Keratinocyte (primary cell): ENCODE measurements around the gene LARGE1. TPM values are rescaled to one million over a fixed set of nuclear protein-coding genes. Genes with fewer than 3 reads are reported as not detected.

ENCODE experiments used
- DNase-seq: peaks from one replicate; pipeline ENCODE4 v3.0.0-alpha.2; 2011; ENCODE audit warnings: low read depth, missing footprints, low spot score
- FAIRE-seq: peaks from 2 replicates; lab custom pipeline; 2011; peaks lifted over from hg19 to GRCh38; lab: Jason Lieb, UNC
- H2AFZ ChIP-seq: 2 replicates; pipeline ENCODE4 v1.6.0; 2012; ENCODE audit warnings: low read length, control low read depth, inconsistent platforms; ENCODE audit not compliant: control insufficient read depth
- H3K27ac ChIP-seq: 2 replicates; pipeline ENCODE4 v1.5.1; 2011; ENCODE audit warnings: low read length; ENCODE audit not compliant: control insufficient read depth, insufficient read depth
- H3K27me3 ChIP-seq: 3 replicates; pipeline ENCODE4 v1.6.0; 2011; ENCODE audit warnings: low read length; ENCODE audit not compliant: control insufficient read depth, insufficient read depth; ENCODE audit errors: extremely low read depth
- H3K36me3 ChIP-seq, 2 experiments: 2 replicates in 1 of 2; 3 replicates in 1 of 2; pipeline ENCODE4 v1.5.1; 2011; ENCODE audit warnings: low read length in 2 of 2, mild to moderate bottlenecking in 1 of 2; ENCODE audit not compliant: control insufficient read depth in 2 of 2, insufficient read depth in 2 of 2; ENCODE audit errors: extremely low read depth in 1 of 2
- H3K4me1 ChIP-seq: 3 replicates; pipeline ENCODE4 v1.5.1; 2011; ENCODE audit warnings: low read length; ENCODE audit not compliant: control insufficient read depth, insufficient read depth; ENCODE audit errors: extremely low read depth
- H3K4me2 ChIP-seq: 3 replicates; pipeline ENCODE4 v1.6.0; 2011; ENCODE audit warnings: low read depth, low read length; ENCODE audit not compliant: control insufficient read depth, insufficient read depth; ENCODE audit errors: extremely low read depth
- H3K4me3 ChIP-seq, 3 experiments: fragments of 200-600 bp in 1 of 3; sonication (generic) in 1 of 3; 2 replicates in 2 of 3; 3 replicates in 1 of 3; pipeline ENCODE4 v1.5.1; 2011 to 2016; ENCODE audit warnings: low read length in 3 of 3, mild to moderate bottlenecking in 3 of 3, control low read depth in 2 of 3, inconsistent platforms in 1 of 3, low read depth in 1 of 3, mixed read lengths in 1 of 3, mixed run types in 1 of 3, moderate library complexity in 1 of 3; ENCODE audit not compliant: control insufficient read depth in 2 of 3, insufficient read depth in 2 of 3; ENCODE audit errors: extremely low read depth in 1 of 3
- H3K79me2 ChIP-seq: 2 replicates; pipeline ENCODE4 v1.6.0; 2012; ENCODE audit warnings: low read length; ENCODE audit not compliant: control insufficient read depth, insufficient read depth
- H3K9ac ChIP-seq: 3 replicates; pipeline ENCODE4 v1.6.0; 2011; ENCODE audit warnings: low read length; ENCODE audit not compliant: control insufficient read depth, insufficient read depth; ENCODE audit errors: extremely low read depth
- H3K9me1 ChIP-seq: 3 replicates; pipeline ENCODE4 v1.6.0; 2011; ENCODE audit warnings: low read length; ENCODE audit not compliant: control insufficient read depth, insufficient read depth; ENCODE audit errors: extremely low read depth
- H3K9me3 ChIP-seq: 2 replicates; pipeline ENCODE4 v1.5.1; 2012; ENCODE audit warnings: low read depth, low read length; ENCODE audit not compliant: control insufficient read depth
- H4K20me1 ChIP-seq: 3 replicates; pipeline ENCODE4 v1.6.0; 2011; ENCODE audit warnings: low read length; ENCODE audit not compliant: control insufficient read depth, insufficient read depth; ENCODE audit errors: extremely low read depth
- EZH2 ChIP-seq: IDR thresholded peaks from one replicate; pipeline ENCODE4 v1.6.1; 2012; ENCODE audit warnings: inconsistent platforms, mild to moderate bottlenecking, low read length, moderate library complexity
- dilution Hi-C: fragments of 300-500 bp; cut with MboI; formaldehyde crosslinking; loops from one replicate; pipeline ENCODE4 v1.7.0; 2020; ENCODE audit warnings: low sequenced_read_pairs; ENCODE audit not compliant: extremely low pct_ligation_motif_present
- polyA plus RNA-seq, 5 experiments: library from polyadenylated mRNA; depleted of rRNA in 3 of 5; stranded (reverse) in 3 of 5; stranded (forward) in 1 of 5; unstranded in 1 of 5; fragments of >200 nt; gene quantifications; 1 replicate in 1 of 5; 2 replicates in 3 of 5; 3 replicates in 1 of 5; pipeline versions ENCODE4 v1.2.1 to v1.2.3, GENCODE V29; 2011 to 2012; ENCODE audit warnings: missing spikeins in 2 of 5, low read depth in 1 of 5, low replicate concordance in 1 of 5
- TF ChIP-seq, protein P1 (sequence below), 3 experiments: IDR thresholded peaks in 1 of 3; conservative IDR thresholded peaks in 1 of 3; optimal IDR thresholded peaks in 1 of 3; 2 replicates in 2 of 3; 3 replicates in 1 of 3; pipeline versions ENCODE3 to v1.5.1; 2011; ENCODE audit warnings: low read length in 3 of 3, mild to moderate bottlenecking in 3 of 3, moderate library complexity in 2 of 3, control low read depth in 1 of 3, inconsistent platforms in 1 of 3; ENCODE audit not compliant: insufficient read depth in 2 of 3; ENCODE audit errors: extremely low read depth in 1 of 3

LARGE1 gene
- polyA plus RNA-seq, 1 donor (not counting 4 experiments of a cell fraction or from before 2014, with no cell fraction given), result 4.5 TPM

- Histone ChIP-seq H2AFZ (no peak overlapping the region), H3K79me2 (no peaks in the 10 kb centered on the region), H3K27ac (no peak overlapping the region), H3K4me1 (no peaks in the 10 kb centered on the region), H3K9me3 (no peaks in the 10 kb centered on the region), H4K20me1 (no peaks in the 10 kb centered on the region), H3K4me2 (no peak overlapping the region), H3K4me3 (no peak overlapping the region), H3K9ac (no peak overlapping the region), H3K9me1 (no peaks in the 10 kb centered on the region), H3K27me3 (no peaks in the 10 kb centered on the region), H3K36me3 (no peaks in the 10 kb centered on the region)
- FAIRE-seq (no peak), DNase-seq (no peak)
- dilution Hi-C loops, result no loop called here
- no peak for TF ChIP-seq EZH2
- TF ChIP-seq, protein P1, sequence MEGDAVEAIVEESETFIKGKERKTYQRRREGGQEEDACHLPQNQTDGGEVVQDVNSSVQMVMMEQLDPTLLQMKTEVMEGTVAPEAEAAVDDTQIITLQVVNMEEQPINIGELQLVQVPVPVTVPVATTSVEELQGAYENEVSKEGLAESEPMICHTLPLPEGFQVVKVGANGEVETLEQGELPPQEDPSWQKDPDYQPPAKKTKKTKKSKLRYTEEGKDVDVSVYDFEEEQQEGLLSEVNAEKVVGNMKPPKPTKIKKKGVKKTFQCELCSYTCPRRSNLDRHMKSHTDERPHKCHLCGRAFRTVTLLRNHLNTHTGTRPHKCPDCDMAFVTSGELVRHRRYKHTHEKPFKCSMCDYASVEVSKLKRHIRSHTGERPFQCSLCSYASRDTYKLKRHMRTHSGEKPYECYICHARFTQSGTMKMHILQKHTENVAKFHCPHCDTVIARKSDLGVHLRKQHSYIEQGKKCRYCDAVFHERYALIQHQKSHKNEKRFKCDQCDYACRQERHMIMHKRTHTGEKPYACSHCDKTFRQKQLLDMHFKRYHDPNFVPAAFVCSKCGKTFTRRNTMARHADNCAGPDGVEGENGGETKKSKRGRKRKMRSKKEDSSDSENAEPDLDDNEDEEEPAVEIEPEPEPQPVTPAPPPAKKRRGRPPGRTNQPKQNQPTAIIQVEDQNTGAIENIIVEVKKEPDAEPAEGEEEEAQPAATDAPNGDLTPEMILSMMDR (optimal IDR thresholded peaks at IDR 0.05 in 1 of 3, IDR thresholded peaks at IDR 0.05 in 1 of 3, conservative IDR thresholded peaks at IDR 0.05 in 1 of 3; ENCODE audit: extremely low read depth in 1 of 3, insufficient read depth in 2 of 3, low read length in 3 of 3), result no peak
Observed at GRCh38 chr22:33270596-33270995, 649.7 kb downstream of the LARGE1 start.

DNA sequence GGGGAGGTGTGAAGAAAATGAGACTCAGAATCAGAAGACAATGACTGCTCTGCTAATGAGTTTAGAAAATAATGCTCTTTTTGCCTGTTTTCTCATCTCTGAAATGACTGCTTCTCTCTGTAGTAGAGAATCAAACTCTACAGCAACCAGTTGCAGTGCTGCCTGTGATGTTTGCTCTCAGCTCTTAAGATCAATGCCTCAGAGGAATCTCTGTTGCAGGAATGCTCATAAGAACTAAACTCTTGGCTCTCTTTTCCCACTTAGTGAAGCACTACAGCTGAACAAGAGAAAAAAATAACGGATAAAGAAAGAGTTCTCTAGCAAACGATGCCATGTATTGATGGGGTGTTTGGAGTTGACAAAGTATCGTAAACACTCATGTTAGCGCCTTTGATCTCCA lies 658.6 kb downstream of the LARGE1 start:
- H3K9me1 ChIP-seq, result no peaks in the 10 kb centered on the region
- dilution Hi-C loops, result no loop called here
- DNase-seq, result no peak
- no peak overlapping the region for H3K27ac ChIP-seq
- H4K20me1 ChIP-seq, result no peaks in the 10 kb centered on the region
- H3K4me3 ChIP-seq, result no peak overlapping the region
- H3K9me3 ChIP-seq, result no peaks in the 10 kb centered on the region
- no peak overlapping the region for H3K9ac ChIP-seq
- H3K79me2 ChIP-seq, result no peaks in the 10 kb centered on the region
- FAIRE-seq, result no peak
- H3K27me3 ChIP-seq, result peaks cover 9% of the 10 kb centered on the region
- H3K4me1 ChIP-seq, result no peaks in the 10 kb centered on the region
- H3K4me2 ChIP-seq, result no peak overlapping the region
- TF ChIP-seq, protein P1 (optimal IDR thresholded peaks at IDR 0.05 in 1 of 3, IDR thresholded peaks at IDR 0.05 in 1 of 3, conservative IDR thresholded peaks at IDR 0.05 in 1 of 3; ENCODE audit: extremely low read depth in 1 of 3, insufficient read depth in 2 of 3, low read length in 3 of 3), result no peak
- TF ChIP-seq EZH2, result no peak
- no peak overlapping the region for H2AFZ ChIP-seq
- H3K36me3 ChIP-seq, result no peaks in the 10 kb centered on the region
